Neural crest cell (in vitro differentiated cells): ENCODE results near the gene TBC1D24. TPM values are rescaled to one million over a fixed set of nuclear protein-coding genes. Genes with fewer than 3 reads are reported as not detected.

Source experiments
- DNase-seq: peaks from one replicate; pipeline ENCODE4 v3.0.0; 2021; ENCODE audit warnings: low read depth, mixed read lengths, low spot score
- H3K27ac Mint-ChIP-seq: one replicate; pipeline ENCODE4 v1.8.0; 2021; ENCODE audit warnings: mild to moderate bottlenecking, mixed read lengths; ENCODE audit not compliant: unreplicated experiment
- H3K27me3 Mint-ChIP-seq: 2 replicates; pipeline ENCODE4 v1.8.0; 2021; ENCODE audit warnings: low read depth, mild to moderate bottlenecking, mixed read lengths
- H3K36me3 Mint-ChIP-seq: 2 replicates; pipeline ENCODE4 v1.8.0; 2021; ENCODE audit warnings: low read depth, mild to moderate bottlenecking, mixed read lengths
- H3K4me1 Mint-ChIP-seq: 2 replicates; pipeline ENCODE4 v1.8.0; 2021; ENCODE audit warnings: mixed read lengths
- H3K4me3 Mint-ChIP-seq: one replicate; pipeline ENCODE4 v1.8.0; 2021; ENCODE audit warnings: mild to moderate bottlenecking, mixed read lengths
- H3K9me3 Mint-ChIP-seq: 2 replicates; pipeline ENCODE4 v1.8.0; 2021; ENCODE audit warnings: mixed read lengths
- CTCF ChIP-seq: fragments of 200-600 bp; sonication (generic); conservative IDR thresholded peaks from 2 replicates; pipeline ENCODE4 v1.5.0; 2021; ENCODE audit warnings: antibody characterized with exemption, mild to moderate bottlenecking
- total RNA-seq: library from RNA; stranded (reverse); gene quantifications from 2 replicates; pipeline ENCODE4 v1.2.1, GENCODE V29; 2021

The TBC1D24 gene
- total RNA-seq, 1 donor from 2014 or later, result 30.0 TPM

GRCh38 chr16:2464333-2464732 lies 10.6 kb upstream of the TBC1D24 start:
- H3K27me3 Mint-ChIP-seq, result peaks cover 11% of the 10 kb centered on the region
- H3K9me3 Mint-ChIP-seq, result no peaks in the 10 kb centered on the region
- peaks cover 3% of the 10 kb centered on the region for H3K36me3 Mint-ChIP-seq
- no peak for DNase-seq
- peaks cover 9% of the 10 kb centered on the region for H3K4me1 Mint-ChIP-seq
- TF ChIP-seq CTCF, result no peak
- peak overlapping the region; percentile 67 for H3K4me3 Mint-ChIP-seq
- H3K27ac Mint-ChIP-seq, result no peak overlapping the region

- H3K9me3 Mint-ChIP-seq, result no peaks in the 10 kb centered on the region
- TF ChIP-seq CTCF, result peak; percentile 45
- peaks cover 13% of the 10 kb centered on the region for H3K27me3 Mint-ChIP-seq
- H3K4me1 Mint-ChIP-seq, result peaks cover 15% of the 10 kb centered on the region
- H3K36me3 Mint-ChIP-seq, result no peaks in the 10 kb centered on the region
- H3K27ac Mint-ChIP-seq, result no peak overlapping the region
- no peak for DNase-seq
- peak overlapping the region; percentile 74 for H3K4me3 Mint-ChIP-seq
Measured at GRCh38 chr16:2465653-2466415, 9.1 kb upstream of the TBC1D24 start.

- H3K36me3 Mint-ChIP-seq, result no peaks in the 10 kb centered on the region
- H3K9me3 Mint-ChIP-seq, result no peaks in the 10 kb centered on the region
- peaks cover 15% of the 10 kb centered on the region for H3K4me1 Mint-ChIP-seq
- peak overlapping the region; percentile 75 for H3K27ac Mint-ChIP-seq
- peaks cover 13% of the 10 kb centered on the region for H3K27me3 Mint-ChIP-seq
- peak overlapping the region; percentile 80 for H3K4me3 Mint-ChIP-seq
- no peak for TF ChIP-seq CTCF
- DNase-seq, result no peak
Measured at GRCh38 chr16:2466667-2467527, 8.0 kb upstream of the TBC1D24 start.

GRCh38 chr16:2467528-2468232 lies 7.2 kb upstream of the TBC1D24 start:
- Mint-ChIP-seq H3K4me3 (peak overlapping the region; percentile 84), H3K27ac (peak overlapping the region; percentile 75), H3K9me3 (no peaks in the 10 kb centered on the region), H3K36me3 (no peaks in the 10 kb centered on the region), H3K4me1 (peaks cover 15% of the 10 kb centered on the region), H3K27me3 (peaks cover 13% of the 10 kb centered on the region)
- peak; percentile 34 for TF ChIP-seq CTCF
- peak; percentile 48 for DNase-seq

- peak overlapping the region; percentile 50 for H3K27ac Mint-ChIP-seq
- H3K4me3 Mint-ChIP-seq, result peak overlapping the region; percentile 84
- peaks cover 19% of the 10 kb centered on the region for H3K4me1 Mint-ChIP-seq
- no peak for TF ChIP-seq CTCF
- DNase-seq, result no peak
- peaks cover 18% of the 10 kb centered on the region for H3K27me3 Mint-ChIP-seq
- H3K36me3 Mint-ChIP-seq, result no peaks in the 10 kb centered on the region
- H3K9me3 Mint-ChIP-seq, result no peaks in the 10 kb centered on the region
Measured at GRCh38 chr16:2468233-2468724, 6.6 kb upstream of the TBC1D24 start.
